ENCODE data around the gene DYNC1I1.

The DYNC1I1 gene

DNA sequence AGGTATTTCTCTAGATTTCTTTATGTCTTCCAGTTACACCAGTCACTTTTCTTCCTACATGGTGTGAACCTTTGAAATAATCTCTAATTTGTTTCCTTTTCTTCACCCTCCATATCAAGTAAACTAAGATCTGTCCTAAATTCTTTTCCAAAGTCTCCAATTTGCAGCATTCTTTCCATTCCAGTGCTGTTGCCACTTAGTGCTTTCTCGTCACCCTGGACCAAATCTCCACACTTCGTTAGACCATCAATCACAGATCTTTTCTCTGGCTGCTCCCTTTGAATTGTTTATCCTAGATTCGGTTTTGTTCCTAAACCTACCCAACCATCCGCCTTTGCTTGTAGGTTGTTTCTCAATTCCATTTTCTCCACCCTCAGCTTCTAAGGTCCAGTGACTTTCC lies 74.7 kb downstream of the DYNC1I1 start:
- no peak for DNase-seq (ENCODE audit: low read depth in 1 of 2, low spot score in 1 of 2)

DNA sequence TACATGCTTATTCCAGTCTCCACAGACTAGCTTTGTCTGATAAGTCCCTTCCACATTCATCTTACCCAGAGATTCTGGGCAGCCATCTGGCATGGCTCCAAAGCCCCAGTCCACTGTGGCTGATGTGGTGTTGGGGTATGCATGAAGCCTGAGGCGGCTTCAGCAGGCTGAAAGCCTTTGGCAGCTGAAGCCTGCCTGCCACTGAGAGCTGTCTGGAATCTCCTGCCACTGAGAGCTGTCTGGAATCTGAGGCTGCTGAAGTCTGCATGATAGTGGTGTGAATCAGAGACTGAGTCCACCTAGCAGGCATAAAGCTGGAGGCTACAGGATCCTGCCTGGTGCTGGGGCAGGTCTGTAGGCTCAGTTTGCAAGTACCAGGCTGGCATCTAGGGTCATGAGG lies 87.1 kb downstream of the DYNC1I1 start:
- DNase-seq (ENCODE audit: low read depth in 1 of 2, low spot score in 1 of 2) = no peak

DNA sequence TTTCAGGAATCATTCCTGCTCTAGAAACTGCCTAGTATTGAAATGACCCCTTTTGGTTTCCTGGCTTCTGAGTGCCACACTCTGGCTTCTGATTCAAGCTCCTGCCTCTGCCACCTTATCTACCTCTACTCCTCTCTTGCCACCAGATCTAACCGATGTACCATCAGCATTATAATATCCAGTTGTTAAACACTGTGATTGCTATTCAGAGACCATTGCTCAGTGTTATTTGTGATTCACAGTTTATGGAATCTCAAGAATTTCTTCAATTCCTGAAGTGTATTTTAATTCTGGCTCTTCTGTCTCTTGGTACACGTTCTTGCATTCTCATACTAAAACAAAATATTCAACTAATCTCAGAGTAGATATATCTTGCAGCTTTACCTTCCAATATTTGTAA lies 88.7 kb downstream of the DYNC1I1 start:
- DNase-seq (ENCODE audit: low read depth in 1 of 2, low spot score in 1 of 2) = no peak

DNA sequence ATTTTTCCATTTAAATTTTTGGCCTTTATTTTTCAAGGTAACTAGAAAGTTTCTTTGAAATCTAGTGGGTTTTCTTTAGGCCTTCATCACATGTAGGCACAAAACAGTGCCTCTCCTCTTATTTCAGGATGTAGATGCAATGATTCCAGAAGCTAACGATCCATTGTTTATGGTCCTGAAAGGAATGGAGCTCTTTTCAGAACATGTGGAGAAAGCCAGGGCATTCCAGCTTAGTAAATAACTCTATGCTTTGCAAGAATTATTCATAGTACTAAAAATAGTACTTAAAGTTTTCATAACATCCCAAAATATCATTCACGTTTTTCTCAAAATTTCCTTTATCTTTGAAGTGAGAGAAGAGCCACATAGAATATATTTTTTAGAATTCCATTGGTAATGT lies 91.3 kb downstream of the DYNC1I1 start:
- DNase-seq (ENCODE audit: low read depth in 1 of 2, low spot score in 1 of 2) = no peak

DNA sequence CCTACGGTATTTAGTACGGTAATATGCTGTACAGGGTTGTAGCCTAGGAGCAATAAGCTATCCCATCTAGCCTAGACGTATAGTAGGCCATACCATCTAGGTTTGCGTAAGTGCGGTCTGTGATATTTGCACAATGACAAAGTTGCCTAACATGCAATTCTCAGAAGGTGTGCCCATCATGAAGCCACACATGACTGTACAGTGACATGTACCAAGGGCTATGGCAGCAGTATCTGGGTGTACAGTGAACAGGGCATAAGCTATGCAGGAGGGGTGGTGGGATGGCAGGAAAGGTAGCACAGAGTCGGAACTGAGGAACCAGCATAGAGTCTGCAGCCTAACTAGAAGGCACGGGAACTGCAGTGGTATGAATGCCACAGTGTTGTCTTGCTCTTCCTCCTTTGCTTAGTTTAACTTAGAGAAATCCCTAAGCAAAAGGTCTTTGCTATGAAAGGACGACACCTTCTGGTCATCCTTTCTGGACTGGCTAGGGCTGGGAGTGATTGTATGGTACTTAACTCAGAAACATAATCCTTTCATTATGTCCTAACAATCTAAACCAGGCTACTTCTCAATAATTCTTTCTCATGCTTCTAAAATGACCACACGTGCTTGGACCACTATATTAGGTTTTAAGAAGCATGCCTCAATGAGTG lies 93.5 kb downstream of the DYNC1I1 start:
- no peak for DNase-seq (ENCODE audit: low read depth in 1 of 2, low spot score in 1 of 2)

DNA sequence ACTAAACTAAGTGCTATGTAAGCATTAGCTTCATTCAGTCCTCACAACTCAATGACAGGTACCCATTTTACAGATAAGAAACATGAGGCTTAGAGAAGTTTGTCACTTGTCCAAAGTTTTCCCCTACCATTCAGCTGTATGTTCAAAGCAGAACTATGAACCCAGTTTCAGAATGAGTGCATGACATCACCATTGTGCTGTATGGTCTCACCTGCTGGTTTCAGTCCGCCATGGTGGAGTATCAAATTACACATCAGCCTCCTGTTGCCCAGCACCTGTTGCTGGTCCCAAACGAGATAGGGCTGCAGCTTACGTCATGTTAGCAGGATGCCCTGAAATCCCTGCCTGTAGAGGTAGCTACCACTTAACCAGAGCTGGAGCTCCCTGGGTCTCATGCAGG lies 95.0 kb downstream of the DYNC1I1 start:
- DNase-seq (ENCODE audit: low read depth in 1 of 2, low spot score in 1 of 2) = no peak

DNA sequence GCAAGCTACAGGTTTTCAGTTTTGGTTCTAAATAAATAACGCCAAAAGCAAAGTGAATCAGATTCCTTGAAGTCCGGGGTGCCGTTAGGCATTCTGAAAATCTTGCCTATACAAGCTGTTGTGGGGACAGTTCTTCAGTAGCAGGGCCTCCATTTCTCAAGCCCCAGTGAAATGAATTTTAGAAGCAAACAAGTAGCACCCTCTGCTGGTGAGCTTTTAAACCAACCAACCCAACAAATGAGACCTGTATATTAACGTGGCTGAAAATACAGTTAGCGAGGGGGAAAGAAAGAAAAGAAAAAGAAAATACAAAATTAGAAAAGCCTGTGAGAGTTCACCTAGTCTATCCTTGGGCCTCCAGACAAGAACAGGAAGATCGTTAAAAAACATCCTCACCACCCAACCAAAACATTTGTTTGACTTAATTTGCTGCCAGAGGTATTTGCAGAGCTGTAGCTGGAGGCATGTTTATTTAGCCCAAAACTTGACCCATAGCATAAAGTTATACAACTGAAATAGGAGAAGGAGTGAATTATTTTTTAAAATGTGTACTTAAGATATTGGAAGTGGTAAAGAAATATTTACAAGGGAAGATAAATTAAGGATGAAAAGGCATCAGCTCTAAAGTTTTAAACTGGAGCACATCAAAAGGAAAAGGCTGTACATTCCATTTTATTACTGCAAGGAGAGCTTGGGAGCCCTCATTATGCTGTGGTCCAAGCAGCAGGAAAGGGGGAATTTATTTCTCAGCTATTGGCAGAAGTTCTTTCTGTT lies 98.9 kb downstream of the DYNC1I1 start:
- no peak for DNase-seq (ENCODE audit: low read depth in 1 of 2, low spot score in 1 of 2)

DNA sequence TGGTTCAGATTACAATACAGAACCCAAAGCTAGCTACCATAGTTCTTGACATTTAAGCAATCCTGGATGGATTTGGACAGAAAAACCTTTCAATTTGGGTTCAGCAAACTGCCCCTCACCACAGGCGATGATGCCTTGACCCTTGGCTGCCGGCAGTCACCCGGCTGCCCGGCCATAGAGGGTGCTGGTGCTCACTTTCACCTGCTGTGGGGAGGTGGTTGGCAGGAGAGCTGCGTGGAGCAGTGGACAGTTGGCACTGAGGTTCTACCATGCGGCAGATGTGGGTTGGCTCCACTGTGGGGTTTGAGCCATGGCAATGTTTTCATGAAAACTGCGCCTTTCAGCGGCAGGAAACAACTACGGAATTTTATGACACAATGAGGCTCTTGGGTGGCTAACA lies 99.5 kb downstream of the DYNC1I1 start:
- no peak for DNase-seq (ENCODE audit: low read depth in 1 of 2, low spot score in 1 of 2)

DNA sequence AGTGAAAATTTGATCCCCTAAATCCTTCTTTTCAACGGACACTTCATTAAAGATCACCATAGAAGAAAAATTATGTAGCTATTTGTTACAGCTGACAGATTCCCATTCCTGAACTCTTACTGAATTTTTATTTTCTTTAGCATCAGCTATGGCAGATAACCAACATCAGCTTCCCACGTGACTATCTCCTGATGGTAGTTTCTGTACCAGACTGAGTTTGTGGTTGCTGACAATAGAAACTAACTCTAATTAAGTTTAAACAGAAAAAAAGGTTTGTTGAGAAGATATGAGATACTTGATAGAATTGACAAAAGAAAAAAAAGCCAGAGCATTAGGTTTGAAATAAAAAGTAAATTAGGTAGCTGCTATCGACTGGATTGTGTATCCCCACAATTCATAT lies 101.8 kb downstream of the DYNC1I1 start:
- no peak for DNase-seq (ENCODE audit: low read depth in 1 of 2, low spot score in 1 of 2)

DNA sequence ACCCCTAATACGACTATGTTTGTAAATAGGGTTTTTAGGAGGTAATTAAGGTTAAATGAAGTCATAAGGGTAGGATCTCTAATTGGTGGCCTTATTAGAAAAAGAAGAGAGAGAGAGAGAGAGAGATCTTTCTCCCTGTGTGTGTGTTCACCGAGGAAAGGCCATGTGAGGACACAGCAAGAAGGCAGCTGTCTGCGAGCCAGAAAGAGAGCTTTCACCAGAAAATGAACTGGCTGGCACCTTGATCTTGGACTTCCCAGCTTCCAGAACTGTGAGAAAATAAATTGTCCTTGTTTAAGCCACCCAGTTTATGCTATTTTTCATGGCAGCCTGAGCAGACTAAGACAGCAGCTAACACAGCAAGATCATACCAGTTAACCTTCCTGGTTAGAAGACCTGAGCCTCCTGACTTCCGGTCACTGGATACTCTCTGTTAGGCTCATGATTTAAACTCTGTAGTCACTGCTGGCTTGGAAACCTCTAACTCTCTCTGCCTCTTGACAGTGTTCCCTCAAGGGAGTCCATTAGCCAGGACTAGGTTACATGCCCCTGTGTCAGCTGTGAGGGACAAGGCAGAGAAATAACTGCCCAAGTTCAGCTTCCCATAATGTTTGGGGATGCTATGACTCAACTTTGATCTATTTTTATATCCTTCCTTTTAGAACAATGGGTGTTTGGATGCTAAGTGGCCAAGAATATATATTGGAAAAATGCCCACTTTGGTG lies 102.3 kb downstream of the DYNC1I1 start:
- no peak for DNase-seq (ENCODE audit: low read depth in 1 of 2, low spot score in 1 of 2)

DNA sequence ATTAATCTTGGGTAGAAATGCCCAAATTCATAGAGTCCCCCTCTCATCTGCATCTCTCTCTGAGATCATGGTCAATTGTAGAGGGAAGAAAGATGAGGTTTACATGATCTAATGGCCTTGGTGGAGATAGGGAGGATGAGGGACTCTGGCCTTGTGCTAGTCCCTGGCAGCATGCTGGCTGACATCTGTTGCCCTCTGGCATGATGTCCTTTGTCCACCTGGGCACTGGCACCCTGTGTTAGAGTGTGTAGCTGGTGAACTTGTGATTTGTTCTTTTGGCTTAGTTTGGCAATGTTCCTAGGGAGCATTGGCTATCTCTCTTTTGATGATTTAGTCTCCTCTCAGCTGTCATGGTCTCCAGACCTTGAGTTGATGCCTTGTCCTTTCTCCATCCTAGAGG lies 103.2 kb downstream of the DYNC1I1 start:
- DNase-seq (ENCODE audit: low read depth in 1 of 2, low spot score in 1 of 2) = no peak

DNA sequence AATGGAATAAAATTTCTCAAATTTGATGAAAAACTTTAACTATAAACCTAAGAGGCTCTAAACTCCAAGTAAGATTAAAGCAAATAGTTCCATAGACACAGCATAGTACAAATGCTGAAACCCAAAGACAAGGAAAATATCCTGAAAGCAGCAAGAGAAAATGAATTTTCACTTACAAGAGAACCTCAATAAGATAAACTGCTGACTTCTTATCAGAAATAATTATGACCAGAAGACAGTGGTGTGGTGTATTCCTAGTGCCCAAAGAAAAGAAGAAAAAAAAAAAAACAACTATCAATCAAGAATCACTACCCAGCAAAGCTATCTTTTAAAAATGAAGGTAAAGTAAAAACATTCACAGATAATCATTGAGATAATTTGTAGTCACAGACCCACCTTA lies 106.3 kb downstream of the DYNC1I1 start:
- no peak for DNase-seq (ENCODE audit: low read depth in 1 of 2, low spot score in 1 of 2)

DNA sequence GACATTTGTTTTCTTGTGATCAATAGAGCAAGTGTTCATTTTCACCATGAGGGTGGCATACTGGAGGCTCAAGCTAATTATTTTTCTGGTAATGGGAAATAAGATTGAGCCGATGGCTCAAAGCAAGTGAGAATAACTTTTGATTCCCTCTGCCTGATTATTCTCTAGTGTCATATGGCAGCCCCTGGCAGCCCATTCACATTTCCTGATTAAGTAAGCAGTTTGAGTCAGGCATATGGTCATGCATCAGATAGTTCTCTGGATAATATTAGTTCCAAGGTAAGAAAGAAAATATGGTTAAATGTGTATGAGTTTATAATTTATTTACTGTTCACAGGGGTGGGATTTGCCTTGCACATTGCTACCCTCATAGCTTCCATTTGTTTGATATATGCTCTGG lies 109.2 kb downstream of the DYNC1I1 start:
- no peak for DNase-seq (ENCODE audit: low read depth in 1 of 2, low spot score in 1 of 2)

DNA sequence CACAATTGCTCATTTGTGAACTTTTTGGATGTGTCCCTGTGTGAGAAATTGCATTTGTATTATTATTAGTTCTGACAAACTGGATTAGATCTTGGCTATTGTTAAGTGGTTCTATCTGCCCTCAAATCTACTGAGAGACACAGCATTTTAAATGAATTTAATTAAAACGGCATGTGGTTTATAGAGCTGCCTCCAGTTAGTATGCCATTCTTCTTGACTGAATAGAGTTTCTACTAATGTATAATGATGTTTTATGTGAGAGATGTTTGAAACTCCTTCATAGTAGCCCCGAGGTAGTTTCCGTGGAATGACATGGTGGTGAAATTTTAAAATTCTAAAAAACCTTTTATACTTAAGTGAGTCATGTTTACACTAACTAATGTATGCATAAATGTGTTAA lies 110.9 kb downstream of the DYNC1I1 start:
- no peak for DNase-seq (ENCODE audit: low read depth in 1 of 2, low spot score in 1 of 2)

DNA sequence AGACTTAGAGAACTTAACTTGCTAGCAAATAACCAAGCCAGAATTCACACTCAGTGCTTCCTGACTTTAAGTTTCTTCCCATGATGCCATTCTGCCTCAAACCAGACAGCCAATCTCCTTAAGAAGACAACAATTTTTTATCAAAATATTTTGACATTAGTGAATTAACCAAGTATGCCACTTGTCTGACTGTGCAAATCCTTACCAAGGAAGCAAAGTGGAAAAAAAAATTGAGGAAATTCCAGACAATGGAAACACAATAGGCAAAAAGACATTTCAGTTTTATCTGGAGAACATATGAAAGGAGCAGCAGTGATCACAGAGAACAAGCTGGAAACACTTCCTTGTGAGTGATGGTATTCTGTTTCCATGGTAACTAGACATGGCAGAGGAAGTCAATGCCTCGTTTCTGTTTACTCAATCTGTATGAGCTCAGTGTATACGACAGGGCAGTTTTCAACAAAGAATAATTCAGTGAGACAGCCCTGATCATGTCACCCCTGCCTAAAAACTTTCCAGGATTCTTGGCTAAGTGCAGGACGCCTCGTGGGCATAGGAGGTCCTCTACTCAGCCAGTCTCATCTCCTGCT lies 114.2 kb downstream of the DYNC1I1 start:
- no peak for DNase-seq (ENCODE audit: low read depth in 1 of 2, low spot score in 1 of 2)

DNA sequence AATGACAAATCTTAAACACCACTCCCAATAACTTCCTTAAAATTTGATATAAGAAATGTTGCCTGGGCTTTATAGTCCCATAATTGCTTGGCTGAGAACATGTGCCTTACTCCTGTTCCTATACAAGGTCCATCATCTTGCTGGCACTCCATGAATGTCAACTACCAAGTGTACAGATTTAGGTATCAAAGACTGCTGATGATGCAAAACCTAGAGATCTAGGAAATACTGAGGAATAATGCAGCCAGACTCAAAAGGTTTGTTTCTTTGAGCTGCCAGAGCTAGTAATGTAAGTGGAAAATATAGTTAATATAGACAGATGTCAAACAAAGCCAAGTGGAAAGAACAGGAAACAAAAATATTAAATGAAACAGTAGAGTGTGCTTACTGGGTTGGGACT lies 121.1 kb downstream of the DYNC1I1 start:
- DNase-seq (ENCODE audit: low read depth in 1 of 2, low spot score in 1 of 2) = no peak

DNA sequence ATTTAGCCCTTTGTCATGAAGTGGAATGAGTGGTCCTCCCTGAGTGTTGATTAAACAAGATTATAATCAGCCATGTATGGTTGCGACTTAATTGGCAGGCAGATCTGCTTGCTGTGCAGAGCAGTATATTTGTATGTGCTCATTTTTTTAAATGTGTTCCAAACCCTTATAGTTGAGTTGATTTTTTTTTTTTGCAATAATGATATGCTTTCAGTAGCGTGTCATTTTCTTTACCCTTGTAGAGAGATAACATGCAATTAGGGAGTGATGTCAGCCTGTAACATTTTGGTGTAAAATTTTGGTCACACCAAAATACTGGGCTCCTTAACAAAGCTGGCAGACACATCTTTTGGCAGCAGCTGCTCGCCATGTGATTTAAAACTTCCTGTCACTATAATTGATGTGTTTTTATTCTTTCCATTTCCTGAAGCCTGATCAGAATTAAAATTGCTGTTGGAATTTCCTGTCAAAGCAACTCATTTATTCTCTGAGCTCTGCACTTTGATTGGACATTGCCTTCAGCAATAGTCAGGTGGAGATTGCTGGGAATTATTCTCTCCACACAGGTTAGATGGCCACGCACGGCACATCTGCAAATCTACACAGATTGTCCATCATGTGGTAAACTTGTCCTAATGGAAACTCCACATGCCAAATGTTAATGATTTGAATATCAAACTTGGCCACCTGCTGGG lies 125.3 kb downstream of the DYNC1I1 start:
- DNase-seq (ENCODE audit: low read depth in 1 of 2, low spot score in 1 of 2) = no peak

DNA sequence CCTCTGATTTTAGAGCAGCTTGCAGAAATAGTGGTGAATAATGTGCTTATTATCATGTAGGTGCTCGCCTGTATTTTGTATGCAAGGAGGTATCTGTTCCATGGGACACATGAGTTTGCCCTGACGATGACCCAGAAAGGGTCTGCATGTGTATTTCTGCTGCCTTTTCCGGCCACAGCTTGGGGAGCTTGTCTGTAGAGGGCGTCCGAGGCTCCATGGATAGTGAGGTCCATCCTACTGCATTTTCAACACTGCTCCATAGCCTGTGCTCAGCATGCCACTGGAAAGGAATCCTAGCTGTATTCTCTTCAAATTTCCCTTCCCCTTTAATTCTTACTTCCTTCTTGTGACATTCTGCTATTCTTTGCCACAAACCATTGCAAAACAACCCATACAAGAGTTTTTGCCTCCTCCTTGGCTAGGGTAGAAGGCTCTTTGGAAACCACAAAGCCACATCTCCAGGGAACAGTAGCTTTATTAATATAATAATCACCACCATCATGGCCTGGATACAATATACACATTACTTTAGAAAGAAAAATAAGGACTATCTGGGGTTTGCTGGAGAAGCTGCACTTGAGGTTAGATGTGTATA lies 127.7 kb downstream of the DYNC1I1 start:
- no peak for DNase-seq (ENCODE audit: low read depth in 1 of 2, low spot score in 1 of 2)

DNA sequence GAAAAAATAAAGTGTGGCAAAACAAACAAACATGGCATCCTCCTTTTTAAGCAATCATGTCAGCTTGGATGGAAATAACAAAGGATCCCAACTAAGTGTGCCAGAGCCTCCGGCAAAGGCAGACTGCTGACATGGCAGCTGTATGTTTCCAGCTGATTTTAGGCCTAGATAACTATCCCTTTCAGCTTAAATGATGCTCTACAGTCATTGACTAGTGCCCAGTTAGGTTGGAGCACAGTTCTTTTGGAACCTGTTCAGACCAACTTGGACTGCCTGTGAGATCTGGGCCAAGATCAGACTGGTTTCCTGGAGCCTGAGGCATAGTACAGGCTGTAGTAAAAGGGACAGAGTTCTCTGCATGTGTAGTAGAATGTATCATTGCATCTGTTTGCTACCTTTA lies 128.7 kb downstream of the DYNC1I1 start:
- DNase-seq (ENCODE audit: low read depth in 1 of 2, low spot score in 1 of 2) = no peak

DNA sequence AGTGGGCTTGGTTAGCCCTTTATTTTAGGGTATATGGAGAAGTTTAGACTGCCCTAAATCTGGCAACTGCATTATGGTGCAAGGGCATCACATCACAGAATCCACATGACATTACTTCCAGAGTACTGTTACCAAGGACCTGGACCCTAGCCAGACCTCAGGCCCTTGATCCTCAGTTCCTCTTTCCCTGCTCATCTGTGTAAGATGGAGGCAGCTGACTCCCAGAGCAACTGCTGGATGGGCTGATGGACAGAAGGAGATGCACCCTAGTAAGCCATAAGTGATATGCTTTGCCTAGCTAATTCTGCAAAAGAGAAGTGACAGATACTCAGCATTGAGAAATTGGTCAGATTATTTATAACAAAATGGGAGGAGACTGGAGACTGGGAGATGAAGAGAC lies 131.7 kb downstream of the DYNC1I1 start:
- no peak for DNase-seq (ENCODE audit: low read depth in 1 of 2, low spot score in 1 of 2)

DNA sequence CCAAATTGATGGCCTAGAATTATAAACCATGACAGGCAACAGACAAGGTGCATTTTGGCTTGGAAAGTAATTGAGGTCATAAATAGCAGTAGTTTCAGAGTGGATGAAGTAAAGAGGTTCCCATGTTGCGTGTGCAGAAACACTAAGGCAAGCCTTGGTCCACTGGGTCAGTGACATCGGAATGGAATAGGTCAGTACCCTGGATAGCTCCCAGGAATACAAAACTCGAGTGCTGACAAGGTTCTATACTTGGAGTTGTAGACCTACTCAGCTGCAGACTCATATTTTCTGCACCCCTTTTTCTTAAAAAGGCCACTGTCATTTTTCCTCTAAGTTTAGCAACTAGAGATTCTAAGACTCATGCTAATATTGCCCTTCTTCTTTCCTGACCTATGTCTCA lies 132.8 kb downstream of the DYNC1I1 start:
- DNase-seq (ENCODE audit: low read depth in 1 of 2, low spot score in 1 of 2) = no peak

Data from activated CD4-positive, alpha-beta T cell treated with anti-CD3 and anti-CD28 coated beads, Interleukin-2, amount 50 U/mL, for 24 hours (primary cell).